K562 (cell line): Measurements from ENCODE around the gene CDC42SE2.
"Not testable (repeated sequence)": the region's sequence is repeated elsewhere in the genome, so short reads cannot be mapped to it uniquely, and the experiment has no call there.

Experiments used
- EP300 ChIP-seq: IDR thresholded peaks from 2 replicates; pipeline ENCODE4 v1.6.1; 2012; ENCODE audit warnings: low read length, improper control_type of control experiment
- HDAC6 ChIP-seq: IDR thresholded peaks from 2 replicates; pipeline ENCODE4 v1.6.1; 2012; ENCODE audit warnings: low read depth, mild to moderate bottlenecking, control low read depth, inconsistent platforms, low read length, moderate library complexity
- JUND ChIP-seq, 2 experiments: IDR thresholded peaks; 2 replicates in 1 of 2; 3 replicates in 1 of 2; pipeline ENCODE4 v1.6.1; 2011; ENCODE audit warnings: borderline replicate concordance in 2 of 2, low read depth in 2 of 2, low read length in 2 of 2, improper control_type of control experiment in 1 of 2, missing biosample characterization in 1 of 2, missing genetic modification characterization in 1 of 2, missing genetic modification reagents in 1 of 2
- MAZ ChIP-seq, 2 experiments: fragments of 450-650 bp in 1 of 2; sonication (generic) in 1 of 2; formaldehyde crosslinking; IDR thresholded peaks in 1 of 2; conservative IDR thresholded peaks in 1 of 2; 2 replicates each; pipeline versions ENCODE4 v1.4.0 to v1.5.0; 2020; ENCODE audit warnings: mild to moderate bottlenecking in 1 of 2, missing genetic modification reagents in 1 of 2
- POLR2A ChIP-seq: fragments of 450-650 bp; conservative IDR thresholded peaks from 2 replicates; pipeline ENCODE4 v1.6.1; 2016
- RBM34 ChIP-seq: fragments of 200-400 bp; formaldehyde crosslinking; IDR thresholded peaks from 2 replicates; pipeline ENCODE4 v1.6.1; 2018; ENCODE audit warnings: low read length, borderline replicate concordance; ENCODE audit not compliant: insufficient read depth
- STAG1 ChIP-seq: sonication (generic); formaldehyde crosslinking; IDR thresholded peaks from 2 replicates; pipeline ENCODE4 v1.5.0; 2020; ENCODE audit warnings: missing genetic modification reagents, borderline replicate concordance
- THAP7 ChIP-seq: fragments of 250-450 bp; sonication (Bioruptor Pico); IDR thresholded peaks from 2 replicates; pipeline ENCODE4 v1.5.0; 2021
- ZBTB7A ChIP-seq: IDR thresholded peaks from 2 replicates; pipeline ENCODE4 v1.6.1; 2011; ENCODE audit warnings: low read depth, mild to moderate bottlenecking, low read length, moderate library complexity, borderline replicate concordance; ENCODE audit not compliant: control insufficient read depth
- ZFX ChIP-seq: sonication (generic); formaldehyde crosslinking; IDR thresholded peaks from 2 replicates; pipeline ENCODE4 v1.8.0; 2022; ENCODE audit warnings: mild to moderate bottlenecking, missing genetic modification reagents, moderate library complexity
- ZZZ3 ChIP-seq: fragments of 450-650 bp; IDR thresholded peaks from 2 replicates; pipeline ENCODE4 v1.6.1; 2016; ENCODE audit warnings: antibody characterized with exemption, mild to moderate bottlenecking, moderate library complexity
- TF ChIP-seq, protein P1 (sequence below), 3 experiments: IDR thresholded peaks in 2 of 3; conservative IDR thresholded peaks in 1 of 3; 2 replicates each; pipeline ENCODE4 v1.5.1; 2011 to 2012; ENCODE audit warnings: low read length in 3 of 3, mild to moderate bottlenecking in 3 of 3, control low read depth in 2 of 3, improper control_type of control experiment in 1 of 3, inconsistent platforms in 1 of 3, low read depth in 1 of 3, mixed read lengths in 1 of 3, moderate library complexity in 1 of 3; ENCODE audit not compliant: insufficient read depth in 2 of 3
- TF ChIP-seq, protein P2 (sequence below): sonication (generic); formaldehyde crosslinking; IDR thresholded peaks from 2 replicates; pipeline ENCODE4 v1.8.1; 2023; ENCODE audit warnings: mild to moderate bottlenecking, missing genetic modification reagents

- not testable (repeated sequence) for TF ChIP-seq MAZ (CRISPR knock-in tag; conservative IDR thresholded peaks at IDR 0.05 in 1 of 2, IDR thresholded peaks at IDR 0.05 in 1 of 2); ZFX; ZBTB7A; RBM34; EP300; STAG1 (CRISPR knock-in tag); THAP7 (CRISPR knock-in tag); HDAC6; POLR2A; JUND (IDR thresholded peaks at IDR 0.05; ENCODE audit: borderline replicate concordance, low read depth, low read length); JUND (tag; IDR thresholded peaks at IDR 0.05; ENCODE audit: borderline replicate concordance, low read depth, low read length); ZZZ3
- TF ChIP-seq, protein P1, sequence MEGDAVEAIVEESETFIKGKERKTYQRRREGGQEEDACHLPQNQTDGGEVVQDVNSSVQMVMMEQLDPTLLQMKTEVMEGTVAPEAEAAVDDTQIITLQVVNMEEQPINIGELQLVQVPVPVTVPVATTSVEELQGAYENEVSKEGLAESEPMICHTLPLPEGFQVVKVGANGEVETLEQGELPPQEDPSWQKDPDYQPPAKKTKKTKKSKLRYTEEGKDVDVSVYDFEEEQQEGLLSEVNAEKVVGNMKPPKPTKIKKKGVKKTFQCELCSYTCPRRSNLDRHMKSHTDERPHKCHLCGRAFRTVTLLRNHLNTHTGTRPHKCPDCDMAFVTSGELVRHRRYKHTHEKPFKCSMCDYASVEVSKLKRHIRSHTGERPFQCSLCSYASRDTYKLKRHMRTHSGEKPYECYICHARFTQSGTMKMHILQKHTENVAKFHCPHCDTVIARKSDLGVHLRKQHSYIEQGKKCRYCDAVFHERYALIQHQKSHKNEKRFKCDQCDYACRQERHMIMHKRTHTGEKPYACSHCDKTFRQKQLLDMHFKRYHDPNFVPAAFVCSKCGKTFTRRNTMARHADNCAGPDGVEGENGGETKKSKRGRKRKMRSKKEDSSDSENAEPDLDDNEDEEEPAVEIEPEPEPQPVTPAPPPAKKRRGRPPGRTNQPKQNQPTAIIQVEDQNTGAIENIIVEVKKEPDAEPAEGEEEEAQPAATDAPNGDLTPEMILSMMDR (IDR thresholded peaks at IDR 0.05 in 2 of 3, conservative IDR thresholded peaks at IDR 0.05 in 1 of 3; ENCODE audit: insufficient read depth in 2 of 3, low read depth in 1 of 3, low read length in 3 of 3) = not testable (repeated sequence)
- TF ChIP-seq, protein P2, sequence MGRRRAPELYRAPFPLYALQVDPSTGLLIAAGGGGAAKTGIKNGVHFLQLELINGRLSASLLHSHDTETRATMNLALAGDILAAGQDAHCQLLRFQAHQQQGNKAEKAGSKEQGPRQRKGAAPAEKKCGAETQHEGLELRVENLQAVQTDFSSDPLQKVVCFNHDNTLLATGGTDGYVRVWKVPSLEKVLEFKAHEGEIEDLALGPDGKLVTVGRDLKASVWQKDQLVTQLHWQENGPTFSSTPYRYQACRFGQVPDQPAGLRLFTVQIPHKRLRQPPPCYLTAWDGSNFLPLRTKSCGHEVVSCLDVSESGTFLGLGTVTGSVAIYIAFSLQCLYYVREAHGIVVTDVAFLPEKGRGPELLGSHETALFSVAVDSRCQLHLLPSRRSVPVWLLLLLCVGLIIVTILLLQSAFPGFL (CRISPR knock-in tag) = not testable (repeated sequence)
These were observed 80.4 kb downstream of the CDC42SE2 start for GRCh38 chr5:131344288-131344687.
